Esophagus squamous epithelium (tissue), 4 donors: Measurements from ENCODE around the gene SYT17.

Experiments used
- POLR2A ChIP-seq, 4 donors: fragments of 450-650 bp; IDR thresholded peaks; one replicate each; pipeline ENCODE4 v1.6.1; 2017; ENCODE audit warnings: antibody characterized with exemption in 4 of 4, mild to moderate bottlenecking in 4 of 4, moderate library complexity in 3 of 4
- TF ChIP-seq, protein P1 (sequence below), 6 experiments: fragments of 450-650 bp in 4 of 6; fragments of 200-600 bp in 2 of 6; sonication (generic) in 2 of 6; IDR thresholded peaks; one replicate each; pipeline ENCODE4 v1.5.1; 2016 to 2019; ENCODE audit warnings: antibody characterized with exemption in 6 of 6, mild to moderate bottlenecking in 4 of 6, moderate library complexity in 4 of 6

GRCh38 chr16:19143599-19143956, 24.5 kb upstream of the SYT17 start:
- TF ChIP-seq, protein P1, sequence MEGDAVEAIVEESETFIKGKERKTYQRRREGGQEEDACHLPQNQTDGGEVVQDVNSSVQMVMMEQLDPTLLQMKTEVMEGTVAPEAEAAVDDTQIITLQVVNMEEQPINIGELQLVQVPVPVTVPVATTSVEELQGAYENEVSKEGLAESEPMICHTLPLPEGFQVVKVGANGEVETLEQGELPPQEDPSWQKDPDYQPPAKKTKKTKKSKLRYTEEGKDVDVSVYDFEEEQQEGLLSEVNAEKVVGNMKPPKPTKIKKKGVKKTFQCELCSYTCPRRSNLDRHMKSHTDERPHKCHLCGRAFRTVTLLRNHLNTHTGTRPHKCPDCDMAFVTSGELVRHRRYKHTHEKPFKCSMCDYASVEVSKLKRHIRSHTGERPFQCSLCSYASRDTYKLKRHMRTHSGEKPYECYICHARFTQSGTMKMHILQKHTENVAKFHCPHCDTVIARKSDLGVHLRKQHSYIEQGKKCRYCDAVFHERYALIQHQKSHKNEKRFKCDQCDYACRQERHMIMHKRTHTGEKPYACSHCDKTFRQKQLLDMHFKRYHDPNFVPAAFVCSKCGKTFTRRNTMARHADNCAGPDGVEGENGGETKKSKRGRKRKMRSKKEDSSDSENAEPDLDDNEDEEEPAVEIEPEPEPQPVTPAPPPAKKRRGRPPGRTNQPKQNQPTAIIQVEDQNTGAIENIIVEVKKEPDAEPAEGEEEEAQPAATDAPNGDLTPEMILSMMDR (IDR thresholded peaks at IDR 0.05): no peak
- no peak for TF ChIP-seq POLR2A (IDR thresholded peaks at IDR 0.05)
